Endothelial cell of hepatic sinusoid (primary cell): ENCODE measurements around the gene SHC4.

Experiments used
- in situ Hi-C: cut with HindIII; loops from 2 replicates; pipeline ENCODE4 v1.10.0; 2017; ENCODE audit warnings: low sequenced_read_pairs

SHC4 gene

GRCh38 chr15:48968066-48968465, 4.3 kb upstream of the SHC4 start:
- in situ Hi-C loops = no loop called here

GRCh38 chr15:48967336-48967735, 3.6 kb upstream of the SHC4 start:
- in situ Hi-C loops = no loop called here

- in situ Hi-C loops = no loop called here
Measured at GRCh38 chr15:48966595-48967301, 3.0 kb upstream of the SHC4 start.

GRCh38 chr15:48965972-48966371, 2.3 kb upstream of the SHC4 start:
- in situ Hi-C loops = no loop called here

- in situ Hi-C loops = no loop called here
Measured at GRCh38 chr15:48964898-48965297, 1.2 kb upstream of the SHC4 start.

- in situ Hi-C loops = no loop called here
Measured at GRCh38 chr15:48962662-48963523, 826 bp downstream of the SHC4 start.

- in situ Hi-C loops = no loop called here
Measured at GRCh38 chr15:48955967-48956366, 7.8 kb downstream of the SHC4 start.

GRCh38 chr15:48955370-48955769, 8.3 kb downstream of the SHC4 start:
- in situ Hi-C loops = no loop called here

GRCh38 chr15:48954538-48954937, 9.2 kb downstream of the SHC4 start:
- in situ Hi-C loops = no loop called here

GRCh38 chr15:48946840-48947187, 16.9 kb downstream of the SHC4 start:
- in situ Hi-C loops = no loop called here

- in situ Hi-C loops = no loop called here
Measured at GRCh38 chr15:48946074-48946839, 17.5 kb downstream of the SHC4 start.

GRCh38 chr15:48945386-48945785, 18.3 kb downstream of the SHC4 start:
- in situ Hi-C loops = no loop called here

GRCh38 chr15:48941904-48942303, 21.8 kb downstream of the SHC4 start:
- in situ Hi-C loops = no loop called here

- in situ Hi-C loops = no loop called here
Measured at GRCh38 chr15:48940508-48940907, 23.2 kb downstream of the SHC4 start.

GRCh38 chr15:48939648-48940047, 24.1 kb downstream of the SHC4 start:
- in situ Hi-C loops = no loop called here

GRCh38 chr15:48937886-48938285, 25.8 kb downstream of the SHC4 start:
- in situ Hi-C loops = no loop called here

- in situ Hi-C loops = no loop called here
Measured at GRCh38 chr15:48936666-48937065, 27.1 kb downstream of the SHC4 start.

GRCh38 chr15:48935236-48935635, 28.5 kb downstream of the SHC4 start:
- in situ Hi-C loops = no loop called here

- in situ Hi-C loops = no loop called here
Measured at GRCh38 chr15:48930735-48931134, 33.0 kb downstream of the SHC4 start.

GRCh38 chr15:48929661-48930060, 34.1 kb downstream of the SHC4 start:
- in situ Hi-C loops = no loop called here

GRCh38 chr15:48928877-48929538, 34.7 kb downstream of the SHC4 start:
- in situ Hi-C loops = no loop called here
